GM23338 (cell line): ENCODE measurements around the gene VOPP1. TPM values are rescaled to one million over a fixed set of nuclear protein-coding genes. Genes with fewer than 3 reads are reported as not detected.

ENCODE experiments used
- ATAC-seq: fragments of 200-7000 bp; cut with Tn5 transposase; 3 replicates; pipeline ENCODE4 v1.9.1; 2020
- DNase-seq: peaks from one replicate; pipeline ENCODE4 v3.0.0-alpha.2; 2015; ENCODE audit warnings: low spot score
- H2AFZ ChIP-seq: fragments of 200-600 bp; sonication (generic); 2 replicates; pipeline ENCODE4 v1.8.0; 2016; ENCODE audit warnings: antibody characterized with exemption, mild to moderate bottlenecking, moderate library complexity
- H3F3A ChIP-seq: fragments of 200-600 bp; sonication (generic); replicated peaks from 2 replicates; pipeline ENCODE4 v1.8.0; 2017; ENCODE audit warnings: antibody characterized with exemption, mixed run types, low read depth
- H3K27ac ChIP-seq: fragments of 200-600 bp; sonication (generic); 2 replicates; pipeline ENCODE4 v1.6.1; 2016; ENCODE audit warnings: low read depth
- H3K27me3 ChIP-seq: fragments of 200-600 bp; sonication (generic); 2 replicates; pipeline ENCODE4 v1.8.0; 2016; ENCODE audit warnings: mild to moderate bottlenecking, mixed run types, moderate library complexity; ENCODE audit not compliant: insufficient read depth
- H3K36me3 ChIP-seq: fragments of 200-600 bp; sonication (generic); 2 replicates; pipeline ENCODE4 v1.8.0; 2016; ENCODE audit warnings: mild to moderate bottlenecking; ENCODE audit not compliant: insufficient read depth
- H3K4me1 ChIP-seq: fragments of 200-600 bp; sonication (generic); 2 replicates; pipeline ENCODE4 v1.8.0; 2016; ENCODE audit warnings: mild to moderate bottlenecking, moderate library complexity; ENCODE audit not compliant: insufficient read depth
- H3K4me2 ChIP-seq: fragments of 200-600 bp; sonication (generic); 2 replicates; pipeline ENCODE4 v1.7.1; 2017; ENCODE audit warnings: mixed run types
- H3K4me3 ChIP-seq: fragments of 200-600 bp; sonication (generic); 2 replicates; pipeline ENCODE4 v1.6.1; 2016; ENCODE audit warnings: mixed run types
- H3K79me2 ChIP-seq: fragments of 200-600 bp; sonication (generic); replicated peaks from 2 replicates; pipeline ENCODE4 v1.8.0; 2017; ENCODE audit warnings: mild to moderate bottlenecking; ENCODE audit not compliant: insufficient read depth
- H3K9me2 ChIP-seq: fragments of 200-600 bp; sonication (generic); 2 replicates; pipeline ENCODE4 v1.8.0; 2017; ENCODE audit not compliant: insufficient read depth
- H4K20me1 ChIP-seq: fragments of 200-600 bp; sonication (generic); replicated peaks from 2 replicates; pipeline ENCODE4 v1.8.0; 2017; ENCODE audit warnings: mild to moderate bottlenecking; ENCODE audit not compliant: insufficient read depth
- H3K27ac Mint-ChIP-seq: 2 replicates; pipeline ENCODE4 v1.8.0; 2020; ENCODE audit warnings: inconsistent platforms, mild to moderate bottlenecking, moderate library complexity, mixed read lengths
- H3K27me3 Mint-ChIP-seq: 3 replicates; pipeline ENCODE4 v1.8.0; 2022; ENCODE audit warnings: low read depth, mild to moderate bottlenecking, moderate library complexity, mixed read lengths, inconsistent platforms; ENCODE audit not compliant: insufficient read depth, poor library complexity
- H3K36me3 Mint-ChIP-seq: 3 replicates; pipeline ENCODE4 v1.8.0; 2021; ENCODE audit warnings: low read depth, mild to moderate bottlenecking, inconsistent platforms, moderate library complexity, mixed read lengths
- H3K4me1 Mint-ChIP-seq: 3 replicates; pipeline ENCODE4 v1.8.0; 2020; ENCODE audit warnings: mild to moderate bottlenecking, inconsistent platforms, mixed read lengths
- H3K4me3 Mint-ChIP-seq: 3 replicates; pipeline ENCODE4 v1.8.0; 2021; ENCODE audit warnings: moderate library complexity, mild to moderate bottlenecking, inconsistent platforms, mixed read lengths
- H3K9me3 Mint-ChIP-seq: 3 replicates; pipeline ENCODE4 v1.8.0; 2020; ENCODE audit warnings: moderate library complexity, mild to moderate bottlenecking, inconsistent platforms, mixed read lengths
- CREB1 ChIP-seq: fragments of 250-450 bp; sonication (Bioruptor Pico); IDR thresholded peaks from 2 replicates; pipeline ENCODE4 v1.5.0; 2020; ENCODE audit warnings: low read depth, mild to moderate bottlenecking, moderate library complexity
- EZH2 ChIP-seq: fragments of 200-600 bp; sonication (generic); IDR thresholded peaks from one replicate; pipeline ENCODE4 v1.8.0; 2017; ENCODE audit warnings: antibody characterized with exemption, mild to moderate bottlenecking, low read depth; ENCODE audit not compliant: unreplicated experiment
- EZH2phosphoT487 ChIP-seq: fragments of 200-600 bp; sonication (generic); IDR thresholded peaks from one replicate; pipeline ENCODE4 v1.8.1; 2018; ENCODE audit warnings: antibody characterized with exemption; ENCODE audit not compliant: unreplicated experiment
- JUNB ChIP-seq: IDR thresholded peaks from one replicate; pipeline ENCODE4 v1.6.1; 2016; ENCODE audit warnings: antibody characterized with exemption; ENCODE audit not compliant: unreplicated experiment
- NANOG ChIP-seq: IDR thresholded peaks from 2 replicates; pipeline ENCODE4 v1.6.1; 2016; ENCODE audit warnings: antibody characterized with exemption, borderline replicate concordance
- POLR2AphosphoS5 ChIP-seq: IDR thresholded peaks from 2 replicates; pipeline ENCODE4 v1.6.1; 2016; ENCODE audit warnings: antibody characterized with exemption, low read depth
- STAT1 ChIP-seq: IDR thresholded peaks from one replicate; pipeline ENCODE4 v1.6.1; 2016; ENCODE audit warnings: antibody characterized with exemption; ENCODE audit not compliant: unreplicated experiment
- ZNF114 ChIP-seq: fragments of 250-450 bp; sonication (Bioruptor Pico); IDR thresholded peaks from 2 replicates; pipeline ENCODE4 v1.5.0; 2020; ENCODE audit warnings: mild to moderate bottlenecking, moderate library complexity
- ZNF331 ChIP-seq: fragments of 250-450 bp; sonication (Bioruptor Pico); IDR thresholded peaks from 2 replicates; pipeline ENCODE4 v1.5.0; 2020; ENCODE audit warnings: low read depth, mild to moderate bottlenecking, moderate library complexity
- polyA plus RNA-seq: library from polyadenylated mRNA; unstranded; fragments of >200 nt; fragmentation: Nextera tagmentation; extraction: Ambion mirVana; gene quantifications from 2 replicates; pipeline ENCODE4 v1.2.1, GENCODE V29; 2016
- total RNA-seq: library from RNA; depleted of rRNA; stranded (reverse); fragments of >200 nt; shearing (Covaris generic); gene quantifications from 2 replicates; pipeline ENCODE4 v1.2.3, GENCODE V29; 2014
- TF ChIP-seq, protein P1 (sequence below): fragments of 250-450 bp; sonication (Bioruptor Pico); IDR thresholded peaks from 2 replicates; pipeline ENCODE4 v1.5.0; 2020; ENCODE audit warnings: mild to moderate bottlenecking, moderate library complexity
- TF ChIP-seq, protein P2 (sequence below): IDR thresholded peaks from 2 replicates; pipeline ENCODE4 v1.6.1; 2016; ENCODE audit warnings: antibody characterized with exemption
- TF ChIP-seq, protein P3 (sequence below): IDR thresholded peaks from one replicate; pipeline ENCODE4 v1.6.1; 2018; ENCODE audit warnings: antibody characterized with exemption; ENCODE audit not compliant: unreplicated experiment

VOPP1 gene
- total and polyA plus RNA-seq, 2 experiments from 2014 or later, result 28.2 to 73.7 TPM

DNA sequence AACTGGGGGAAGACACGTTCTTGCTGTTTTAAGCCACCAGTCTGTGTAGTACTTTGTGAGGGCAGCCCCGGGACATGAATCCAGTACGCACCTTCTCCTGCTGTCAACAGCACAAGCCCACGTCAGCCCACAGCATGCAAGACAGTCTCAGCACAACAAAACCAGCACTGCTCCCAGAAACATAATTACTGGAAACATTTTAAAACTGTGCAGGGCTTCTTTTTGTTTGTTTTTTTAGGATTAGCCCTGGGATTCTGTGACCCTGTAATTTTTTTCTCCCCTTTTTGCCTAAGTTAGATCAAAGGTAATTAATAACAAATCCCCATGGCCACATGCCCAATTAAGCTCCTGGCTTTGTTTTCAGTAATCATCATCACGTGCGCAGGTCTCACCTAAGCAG lies 87.5 kb downstream of the VOPP1 start (continued):
- TF ChIP-seq, protein P1, sequence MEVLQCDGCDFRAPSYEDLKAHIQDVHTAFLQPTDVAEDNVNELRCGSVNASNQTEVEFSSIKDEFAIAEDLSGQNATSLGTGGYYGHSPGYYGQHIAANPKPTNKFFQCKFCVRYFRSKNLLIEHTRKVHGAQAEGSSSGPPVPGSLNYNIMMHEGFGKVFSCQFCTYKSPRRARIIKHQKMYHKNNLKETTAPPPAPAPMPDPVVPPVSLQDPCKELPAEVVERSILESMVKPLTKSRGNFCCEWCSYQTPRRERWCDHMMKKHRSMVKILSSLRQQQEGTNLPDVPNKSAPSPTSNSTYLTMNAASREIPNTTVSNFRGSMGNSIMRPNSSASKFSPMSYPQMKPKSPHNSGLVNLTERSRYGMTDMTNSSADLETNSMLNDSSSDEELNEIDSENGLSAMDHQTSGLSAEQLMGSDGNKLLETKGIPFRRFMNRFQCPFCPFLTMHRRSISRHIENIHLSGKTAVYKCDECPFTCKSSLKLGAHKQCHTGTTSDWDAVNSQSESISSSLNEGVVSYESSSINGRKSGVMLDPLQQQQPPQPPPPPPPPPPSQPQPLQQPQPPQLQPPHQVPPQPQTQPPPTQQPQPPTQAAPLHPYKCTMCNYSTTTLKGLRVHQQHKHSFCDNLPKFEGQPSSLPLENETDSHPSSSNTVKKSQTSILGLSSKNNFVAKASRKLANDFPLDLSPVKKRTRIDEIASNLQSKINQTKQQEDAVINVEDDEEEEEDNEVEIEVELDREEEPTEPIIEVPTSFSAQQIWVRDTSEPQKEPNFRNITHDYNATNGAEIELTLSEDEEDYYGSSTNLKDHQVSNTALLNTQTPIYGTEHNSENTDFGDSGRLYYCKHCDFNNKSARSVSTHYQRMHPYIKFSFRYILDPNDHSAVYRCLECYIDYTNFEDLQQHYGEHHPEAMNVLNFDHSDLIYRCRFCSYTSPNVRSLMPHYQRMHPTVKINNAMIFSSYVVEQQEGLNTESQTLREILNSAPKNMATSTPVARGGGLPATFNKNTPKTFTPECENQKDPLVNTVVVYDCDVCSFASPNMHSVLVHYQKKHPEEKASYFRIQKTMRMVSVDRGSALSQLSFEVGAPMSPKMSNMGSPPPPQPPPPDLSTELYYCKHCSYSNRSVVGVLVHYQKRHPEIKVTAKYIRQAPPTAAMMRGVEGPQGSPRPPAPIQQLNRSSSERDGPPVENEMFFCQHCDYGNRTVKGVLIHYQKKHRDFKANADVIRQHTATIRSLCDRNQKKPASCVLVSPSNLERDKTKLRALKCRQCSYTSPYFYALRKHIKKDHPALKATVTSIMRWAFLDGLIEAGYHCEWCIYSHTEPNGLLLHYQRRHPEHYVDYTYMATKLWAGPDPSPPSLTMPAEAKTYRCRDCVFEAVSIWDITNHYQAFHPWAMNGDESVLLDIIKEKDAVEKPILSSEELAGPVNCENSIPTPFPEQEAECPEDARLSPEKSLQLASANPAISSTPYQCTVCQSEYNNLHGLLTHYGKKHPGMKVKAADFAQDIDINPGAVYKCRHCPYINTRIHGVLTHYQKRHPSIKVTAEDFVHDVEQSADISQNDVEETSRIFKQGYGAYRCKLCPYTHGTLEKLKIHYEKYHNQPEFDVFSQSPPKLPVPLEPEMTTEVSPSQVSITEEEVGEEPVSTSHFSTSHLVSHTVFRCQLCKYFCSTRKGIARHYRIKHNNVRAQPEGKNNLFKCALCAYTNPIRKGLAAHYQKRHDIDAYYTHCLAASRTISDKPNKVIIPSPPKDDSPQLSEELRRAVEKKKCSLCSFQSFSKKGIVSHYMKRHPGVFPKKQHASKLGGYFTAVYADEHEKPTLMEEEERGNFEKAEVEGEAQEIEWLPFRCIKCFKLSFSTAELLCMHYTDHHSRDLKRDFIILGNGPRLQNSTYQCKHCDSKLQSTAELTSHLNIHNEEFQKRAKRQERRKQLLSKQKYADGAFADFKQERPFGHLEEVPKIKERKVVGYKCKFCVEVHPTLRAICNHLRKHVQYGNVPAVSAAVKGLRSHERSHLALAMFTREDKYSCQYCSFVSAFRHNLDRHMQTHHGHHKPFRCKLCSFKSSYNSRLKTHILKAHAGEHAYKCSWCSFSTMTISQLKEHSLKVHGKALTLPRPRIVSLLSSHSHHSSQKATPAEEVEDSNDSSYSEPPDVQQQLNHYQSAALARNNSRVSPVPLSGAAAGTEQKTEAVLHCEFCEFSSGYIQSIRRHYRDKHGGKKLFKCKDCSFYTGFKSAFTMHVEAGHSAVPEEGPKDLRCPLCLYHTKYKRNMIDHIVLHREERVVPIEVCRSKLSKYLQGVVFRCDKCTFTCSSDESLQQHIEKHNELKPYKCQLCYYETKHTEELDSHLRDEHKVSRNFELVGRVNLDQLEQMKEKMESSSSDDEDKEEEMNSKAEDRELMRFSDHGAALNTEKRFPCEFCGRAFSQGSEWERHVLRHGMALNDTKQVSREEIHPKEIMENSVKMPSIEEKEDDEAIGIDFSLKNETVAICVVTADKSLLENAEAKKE, result no peak
- TF ChIP-seq CREB1 (no peak), ZNF114 (CRISPR knock-in tag) (no peak), EZH2phosphoT487 (no peak), JUNB (no peak), EZH2 (no peak), STAT1 (no peak), ZNF331 (CRISPR knock-in tag) (no peak), NANOG (no peak)
- TF ChIP-seq, protein P2, sequence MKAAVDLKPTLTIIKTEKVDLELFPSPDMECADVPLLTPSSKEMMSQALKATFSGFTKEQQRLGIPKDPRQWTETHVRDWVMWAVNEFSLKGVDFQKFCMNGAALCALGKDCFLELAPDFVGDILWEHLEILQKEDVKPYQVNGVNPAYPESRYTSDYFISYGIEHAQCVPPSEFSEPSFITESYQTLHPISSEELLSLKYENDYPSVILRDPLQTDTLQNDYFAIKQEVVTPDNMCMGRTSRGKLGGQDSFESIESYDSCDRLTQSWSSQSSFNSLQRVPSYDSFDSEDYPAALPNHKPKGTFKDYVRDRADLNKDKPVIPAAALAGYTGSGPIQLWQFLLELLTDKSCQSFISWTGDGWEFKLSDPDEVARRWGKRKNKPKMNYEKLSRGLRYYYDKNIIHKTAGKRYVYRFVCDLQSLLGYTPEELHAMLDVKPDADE, result no peak

DNA sequence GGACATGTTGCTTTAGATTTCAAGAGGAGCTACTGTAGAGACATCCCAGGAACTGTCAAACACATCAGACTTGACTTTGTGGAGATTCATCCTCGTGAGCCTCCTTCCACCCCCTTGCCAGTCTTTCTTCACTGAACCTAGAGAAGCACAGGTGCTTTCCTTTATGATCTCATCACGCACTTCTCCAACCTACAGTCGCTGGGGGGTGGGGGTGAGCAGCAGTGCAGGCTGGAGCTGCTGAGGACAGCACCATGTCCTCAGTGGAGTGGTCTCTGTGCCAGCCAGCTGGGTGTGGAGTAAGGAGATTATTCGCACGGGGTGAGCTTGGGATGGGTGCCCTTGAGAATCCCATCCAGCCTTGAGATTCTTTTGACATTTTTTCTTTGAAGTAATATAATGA lies 88.1 kb downstream of the VOPP1 start:
- Histone ChIP-seq H3K27me3 (no peaks in the 10 kb centered on the region), H3F3A (no peaks in the 10 kb centered on the region), H3K27ac (no peak overlapping the region), H3K4me1 (no peaks in the 10 kb centered on the region), H3K36me3 (no peaks in the 10 kb centered on the region), H3K9me2 (no peaks in the 10 kb centered on the region), H2AFZ (no peak overlapping the region), H3K4me2 (no peak overlapping the region), H3K4me3 (no peak overlapping the region), H3K79me2 (no peaks in the 10 kb centered on the region), H4K20me1 (peaks cover 3% of the 10 kb centered on the region; the same call in 1 of the 2 replicates)
- DNase-seq, result no peak
- Mint-ChIP-seq H3K36me3 (peaks cover 10% of the 10 kb centered on the region; the same call in 2 of the 3 replicates), H3K9me3 (no peaks in the 10 kb centered on the region), H3K4me1 (peaks cover 14% of the 10 kb centered on the region), H3K27me3 (peaks cover 2% of the 10 kb centered on the region), H3K27ac (no peak overlapping the region; the same call in 1 of the 2 replicates), H3K4me3 (no peak overlapping the region)
- ATAC-seq, result no peak
- no peak for TF ChIP-seq POLR2AphosphoS5
- no peak for TF ChIP-seq JUNB
- no peak for TF ChIP-seq STAT1
- TF ChIP-seq, protein P3, sequence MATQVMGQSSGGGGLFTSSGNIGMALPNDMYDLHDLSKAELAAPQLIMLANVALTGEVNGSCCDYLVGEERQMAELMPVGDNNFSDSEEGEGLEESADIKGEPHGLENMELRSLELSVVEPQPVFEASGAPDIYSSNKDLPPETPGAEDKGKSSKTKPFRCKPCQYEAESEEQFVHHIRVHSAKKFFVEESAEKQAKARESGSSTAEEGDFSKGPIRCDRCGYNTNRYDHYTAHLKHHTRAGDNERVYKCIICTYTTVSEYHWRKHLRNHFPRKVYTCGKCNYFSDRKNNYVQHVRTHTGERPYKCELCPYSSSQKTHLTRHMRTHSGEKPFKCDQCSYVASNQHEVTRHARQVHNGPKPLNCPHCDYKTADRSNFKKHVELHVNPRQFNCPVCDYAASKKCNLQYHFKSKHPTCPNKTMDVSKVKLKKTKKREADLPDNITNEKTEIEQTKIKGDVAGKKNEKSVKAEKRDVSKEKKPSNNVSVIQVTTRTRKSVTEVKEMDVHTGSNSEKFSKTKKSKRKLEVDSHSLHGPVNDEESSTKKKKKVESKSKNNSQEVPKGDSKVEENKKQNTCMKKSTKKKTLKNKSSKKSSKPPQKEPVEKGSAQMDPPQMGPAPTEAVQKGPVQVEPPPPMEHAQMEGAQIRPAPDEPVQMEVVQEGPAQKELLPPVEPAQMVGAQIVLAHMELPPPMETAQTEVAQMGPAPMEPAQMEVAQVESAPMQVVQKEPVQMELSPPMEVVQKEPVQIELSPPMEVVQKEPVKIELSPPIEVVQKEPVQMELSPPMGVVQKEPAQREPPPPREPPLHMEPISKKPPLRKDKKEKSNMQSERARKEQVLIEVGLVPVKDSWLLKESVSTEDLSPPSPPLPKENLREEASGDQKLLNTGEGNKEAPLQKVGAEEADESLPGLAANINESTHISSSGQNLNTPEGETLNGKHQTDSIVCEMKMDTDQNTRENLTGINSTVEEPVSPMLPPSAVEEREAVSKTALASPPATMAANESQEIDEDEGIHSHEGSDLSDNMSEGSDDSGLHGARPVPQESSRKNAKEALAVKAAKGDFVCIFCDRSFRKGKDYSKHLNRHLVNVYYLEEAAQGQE, result no peak
- TF ChIP-seq ZNF331 (CRISPR knock-in tag), result no peak
- no peak for TF ChIP-seq EZH2phosphoT487
- no peak for TF ChIP-seq EZH2
- no peak for TF ChIP-seq ZNF114 (CRISPR knock-in tag)
- TF ChIP-seq, protein P2, result no peak
